Measurements from ENCODE around the gene ECHS1. TPM values are rescaled to one million over a fixed set of nuclear protein-coding genes. Genes with fewer than 3 reads are reported as not detected.

ECHS1 gene
- polyA plus RNA-seq, 1 of the 3 experiments (the other 2 are of a cell fraction) = 97.8 TPM

DNA sequence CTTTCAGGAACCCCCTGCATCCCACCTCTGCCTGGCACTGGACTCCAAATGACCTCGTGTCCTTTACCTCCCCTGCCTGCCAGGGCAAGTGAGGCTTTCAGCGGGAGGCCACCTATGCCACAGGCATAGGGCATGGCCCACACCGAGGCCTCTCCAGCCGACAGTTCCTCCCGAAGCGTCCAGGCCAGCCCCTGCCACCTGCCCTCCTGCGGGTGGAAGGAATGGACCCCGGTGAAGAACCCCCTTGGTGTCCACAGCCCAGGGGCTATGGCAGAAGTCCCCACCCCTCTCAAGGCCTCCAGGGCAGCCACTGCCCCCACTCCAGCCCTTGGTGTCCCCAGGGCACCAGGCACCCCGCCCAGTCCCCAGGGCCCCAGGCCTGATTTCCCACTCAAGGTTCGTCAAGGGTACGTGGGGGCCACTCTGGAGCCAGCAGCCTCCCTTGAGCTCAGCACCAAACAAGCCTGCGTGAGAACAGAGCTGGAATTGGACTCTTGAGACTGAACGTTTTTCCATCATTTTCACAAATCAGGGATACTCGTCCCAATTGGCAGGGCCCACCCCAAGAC lies 18.4 kb downstream of the ECHS1 start:
- no peak overlapping the region for H3K4me2 ChIP-seq
- H3F3A ChIP-seq (replicated peaks; ENCODE audit: insufficient read depth) = no peaks in the 10 kb centered on the region
- no peaks in the 10 kb centered on the region for H3K79me2 ChIP-seq (ENCODE audit: insufficient read depth)
- H3K27me3 ChIP-seq (ENCODE audit: insufficient read depth) = no peaks in the 10 kb centered on the region
- H3K9ac ChIP-seq = no peak overlapping the region
- no peak overlapping the region for H3K27ac ChIP-seq (ENCODE audit: low read depth in 2 of 2, low read length in 1 of 2)
- no peaks in the 10 kb centered on the region for H4K20me1 ChIP-seq (ENCODE audit: insufficient read depth)
- H3K36me3 ChIP-seq (replicated peaks in 1 of 2; ENCODE audit: control insufficient read depth in 1 of 2, insufficient read depth in 2 of 2, low read length in 1 of 2) = peaks cover 0 to 3% of the 10 kb centered on the region in 2 experiments
- no peak overlapping the region for H3K4me3 ChIP-seq (ENCODE audit: low read depth in 2 of 2, low read length in 1 of 2)
- H2AFZ ChIP-seq (ENCODE audit: low read depth) = no peak overlapping the region
- peaks cover 0 to 30% of the 10 kb centered on the region in 2 experiments; a peak in 1 of 4 replicates for H3K4me1 ChIP-seq (ENCODE audit: control insufficient read depth in 1 of 2, insufficient read depth in 2 of 2, low read depth in 1 of 2, low read length in 1 of 2)
- H3K9me2 ChIP-seq = no peaks in the 10 kb centered on the region
- TF ChIP-seq GABPA (IDR thresholded peaks at IDR 0.05; ENCODE audit: low read depth) (no peak), TCF12 (IDR thresholded peaks at IDR 0.05) (no peak), FOSL2 (IDR thresholded peaks at IDR 0.05; ENCODE audit: borderline replicate concordance, low read depth) (no peak), MEF2A (IDR thresholded peaks at IDR 0.05; ENCODE audit: borderline replicate concordance, low read depth) (no peak), TAF1 (IDR thresholded peaks at IDR 0.05; ENCODE audit: borderline replicate concordance, low read depth, low read length) (no peak), FOXJ3 (CRISPR knock-in tag; IDR thresholded peaks at IDR 0.05) (no peak), USF1 (IDR thresholded peaks at IDR 0.05; ENCODE audit: borderline replicate concordance, low read depth) (no peak), CHD2 (IDR thresholded peaks at IDR 0.05; ENCODE audit: low read length, partially characterized antibody) (no peak), FOXM1 (IDR thresholded peaks at IDR 0.05; ENCODE audit: low read depth) (no peak), USF2 (IDR thresholded peaks at IDR 0.05; ENCODE audit: borderline replicate concordance, low read depth, low read length) (no peak), MXI1 (IDR thresholded peaks at IDR 0.05; ENCODE audit: low read depth, low read length) (no peak), EP300 (IDR thresholded peaks at IDR 0.05; ENCODE audit: borderline replicate concordance in 1 of 2, low read depth in 1 of 2, low read length in 1 of 2) (no peak), GATA2 (CRISPR knock-in tag; IDR thresholded peaks at IDR 0.05) (no peak), SIN3A (IDR thresholded peaks at IDR 0.05; ENCODE audit: borderline replicate concordance, low read depth, low read length) (no peak), CTCF (IDR thresholded peaks at IDR 0.05) (no peak)
- TF ChIP-seq, protein P1, sequence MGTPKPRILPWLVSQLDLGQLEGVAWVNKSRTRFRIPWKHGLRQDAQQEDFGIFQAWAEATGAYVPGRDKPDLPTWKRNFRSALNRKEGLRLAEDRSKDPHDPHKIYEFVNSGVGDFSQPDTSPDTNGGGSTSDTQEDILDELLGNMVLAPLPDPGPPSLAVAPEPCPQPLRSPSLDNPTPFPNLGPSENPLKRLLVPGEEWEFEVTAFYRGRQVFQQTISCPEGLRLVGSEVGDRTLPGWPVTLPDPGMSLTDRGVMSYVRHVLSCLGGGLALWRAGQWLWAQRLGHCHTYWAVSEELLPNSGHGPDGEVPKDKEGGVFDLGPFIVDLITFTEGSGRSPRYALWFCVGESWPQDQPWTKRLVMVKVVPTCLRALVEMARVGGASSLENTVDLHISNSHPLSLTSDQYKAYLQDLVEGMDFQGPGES (IDR thresholded peaks at IDR 0.05; ENCODE audit: low read depth, low read length) = no peak
- CTCF ChIA-PET = interaction anchor here (0.9 to 9.1 kb wide), 2 partner anchors 8 to 26 kb away, joined by 4 to 73 read pairs; partner anchors contain the start of gene PRAP1
- POLR2A ChIA-PET = no interaction called here
- no peaks in the 10 kb centered on the region for H3K9me3 ChIP-seq
- no peak for DNase-seq
- WGBS (ENCODE audit: low lambda C conversion rate) = no CpG with 5 or more reads among the region's 14 CpGs
